Lower lobe of right lung (tissue), 2 donors: ENCODE measurements around the gene PCSK6. TPM values are rescaled to one million over a fixed set of nuclear protein-coding genes. Genes with fewer than 3 reads are reported as not detected.

Experiments
- ATAC-seq, 2 donors: fragments of 200-7000 bp; cut with Tn5 transposase; one replicate each; pipeline ENCODE4 v1.9.1; 2020 to 2022; ENCODE audit warnings: mild to moderate bottlenecking in 2 of 2, moderate library complexity in 2 of 2
- DNase-seq: peaks from one replicate; pipeline ENCODE4 v3.0.0-alpha.2; 2020
- H3K27ac ChIP-seq: fragments of 200-600 bp; one replicate; pipeline ENCODE4 v1.8.0; 2022
- H3K27me3 ChIP-seq: fragments of 200-600 bp; one replicate; pipeline ENCODE4 v1.8.0; 2022; ENCODE audit warnings: low read depth
- H3K36me3 ChIP-seq: fragments of 200-600 bp; one replicate; pipeline ENCODE4 v1.8.0; 2022; ENCODE audit warnings: mild to moderate bottlenecking
- H3K4me1 ChIP-seq: fragments of 200-600 bp; one replicate; pipeline ENCODE4 v1.8.0; 2022
- H3K4me3 ChIP-seq: fragments of 200-600 bp; one replicate; pipeline ENCODE4 v1.8.0; 2022; ENCODE audit warnings: mild to moderate bottlenecking
- H3K9me3 ChIP-seq: fragments of 200-600 bp; one replicate; pipeline ENCODE4 v1.8.0; 2022
- intact Hi-C: fragments of 100-400 bp; cut with DNase I; formaldehyde crosslinking; loops from one replicate; pipeline ENCODE4 v1.11.0; 2022
- total RNA-seq: library from RNA; stranded (reverse); fragmentation: NEBNext Ultra II Directional; extraction: Animal tissue kit (Norgen Biotek cat#: 25700); gene quantifications from one replicate; pipeline ENCODE4 v1.2.1, GENCODE V29; 2021
- TF ChIP-seq, protein P1 (sequence below): fragments of 200-600 bp; IDR thresholded peaks from one replicate; pipeline ENCODE4 v1.8.0; 2022; ENCODE audit warnings: antibody characterized with exemption, mild to moderate bottlenecking
- donor health status: DM: no; HTN: yes; CAD: no; lungs with severe emphysema.

The PCSK6 gene
- total RNA-seq, 1 donor from 2014 or later: 12.3 TPM

DNA sequence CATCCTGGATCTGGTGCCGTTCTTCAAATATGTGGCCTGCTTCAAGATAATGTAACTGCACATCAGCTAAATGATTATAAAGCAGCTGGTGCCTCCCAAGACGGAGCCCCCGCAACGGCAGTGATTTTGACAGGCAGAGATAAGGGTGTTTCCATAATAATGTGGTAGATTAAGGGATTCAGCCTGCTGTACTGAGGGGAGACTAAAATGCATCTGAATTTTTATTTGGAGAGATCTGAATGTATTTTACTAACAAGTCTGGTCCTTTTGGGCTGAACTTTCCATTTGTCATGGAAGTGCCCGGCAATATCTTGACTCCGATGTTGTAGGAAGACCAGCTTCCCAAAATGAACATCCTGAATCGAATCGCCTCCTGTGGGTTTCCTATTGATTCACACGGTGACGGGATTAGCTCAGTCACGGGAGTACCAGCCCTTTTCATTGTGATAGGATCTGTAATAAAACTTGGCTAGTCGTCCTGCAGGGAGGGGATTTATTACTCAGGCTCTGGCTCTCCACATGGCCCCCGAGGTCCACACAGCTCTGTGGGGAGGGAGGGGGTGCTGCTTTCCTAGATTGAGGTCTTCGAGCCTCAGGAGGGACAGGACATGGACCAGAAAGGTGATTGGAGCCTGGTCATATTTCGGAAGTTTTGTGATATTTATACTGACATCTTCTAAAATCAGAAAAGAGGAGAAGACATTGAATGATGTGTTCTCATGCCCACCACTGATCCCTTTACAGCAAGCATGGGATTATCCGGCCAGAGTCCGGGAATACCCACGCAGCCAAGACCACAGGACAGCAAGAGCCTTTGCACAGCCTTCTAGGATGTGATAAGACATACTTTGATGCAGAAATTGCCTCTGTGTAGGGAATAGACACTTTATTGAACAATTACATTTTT is 2.5 kb upstream of the PCSK6 start:
- H3K4me1 ChIP-seq: peaks cover 3% of the 10 kb centered on the region
- ATAC-seq (no peak), DNase-seq (no peak)
- no peaks in the 10 kb centered on the region for H3K36me3 ChIP-seq
- H3K9me3 ChIP-seq: no peaks in the 10 kb centered on the region
- intact Hi-C loops: no loop called here
- no peak overlapping the region for H3K27ac ChIP-seq
- peaks cover 29% of the 10 kb centered on the region for H3K27me3 ChIP-seq
- no peak overlapping the region for H3K4me3 ChIP-seq
- TF ChIP-seq, protein P1, sequence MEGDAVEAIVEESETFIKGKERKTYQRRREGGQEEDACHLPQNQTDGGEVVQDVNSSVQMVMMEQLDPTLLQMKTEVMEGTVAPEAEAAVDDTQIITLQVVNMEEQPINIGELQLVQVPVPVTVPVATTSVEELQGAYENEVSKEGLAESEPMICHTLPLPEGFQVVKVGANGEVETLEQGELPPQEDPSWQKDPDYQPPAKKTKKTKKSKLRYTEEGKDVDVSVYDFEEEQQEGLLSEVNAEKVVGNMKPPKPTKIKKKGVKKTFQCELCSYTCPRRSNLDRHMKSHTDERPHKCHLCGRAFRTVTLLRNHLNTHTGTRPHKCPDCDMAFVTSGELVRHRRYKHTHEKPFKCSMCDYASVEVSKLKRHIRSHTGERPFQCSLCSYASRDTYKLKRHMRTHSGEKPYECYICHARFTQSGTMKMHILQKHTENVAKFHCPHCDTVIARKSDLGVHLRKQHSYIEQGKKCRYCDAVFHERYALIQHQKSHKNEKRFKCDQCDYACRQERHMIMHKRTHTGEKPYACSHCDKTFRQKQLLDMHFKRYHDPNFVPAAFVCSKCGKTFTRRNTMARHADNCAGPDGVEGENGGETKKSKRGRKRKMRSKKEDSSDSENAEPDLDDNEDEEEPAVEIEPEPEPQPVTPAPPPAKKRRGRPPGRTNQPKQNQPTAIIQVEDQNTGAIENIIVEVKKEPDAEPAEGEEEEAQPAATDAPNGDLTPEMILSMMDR: no peak

GRCh38 chr15:101490922-101491733 is 1.6 kb upstream of the PCSK6 start:
- Histone ChIP-seq H3K4me3 (no peak overlapping the region), H3K27me3 (peaks cover 27% of the 10 kb centered on the region), H3K27ac (no peak overlapping the region), H3K9me3 (no peaks in the 10 kb centered on the region), H3K4me1 (peaks cover 1% of the 10 kb centered on the region), H3K36me3 (no peaks in the 10 kb centered on the region)
- DNase-seq (no peak), ATAC-seq (no peak)
- intact Hi-C loops: no loop called here
- TF ChIP-seq, protein P1: no peak

- DNase-seq: no peak
- peaks cover 23% of the 10 kb centered on the region for H3K27me3 ChIP-seq
These were observed 943 bp upstream of the PCSK6 start for GRCh38 chr15:101490408-101490891.

DNA sequence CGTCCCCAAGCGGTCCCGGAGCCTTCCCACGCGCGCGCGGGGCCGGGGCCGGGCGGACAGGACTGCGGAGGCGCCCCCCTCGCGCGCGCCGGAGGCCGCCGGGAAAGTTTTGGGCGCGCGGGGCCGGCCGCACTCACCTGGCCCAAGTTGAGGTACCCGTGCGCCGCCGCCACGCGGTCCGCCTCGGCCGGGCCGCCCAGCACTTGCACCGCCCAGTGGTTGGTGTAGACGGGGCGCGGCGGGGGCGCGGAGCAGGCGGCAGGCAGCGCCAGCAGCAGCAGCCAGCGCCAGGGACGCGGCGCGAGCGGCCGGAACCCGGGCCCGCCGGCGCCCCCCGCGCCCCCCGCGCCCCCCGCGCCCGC is 289 bp downstream of the PCSK6 start:
- Histone ChIP-seq H3K4me1 (no peaks in the 10 kb centered on the region), H3K4me3 (peak overlapping the region; percentile 19), H3K27me3 (peaks cover 23% of the 10 kb centered on the region), H3K36me3 (no peaks in the 10 kb centered on the region), H3K27ac (no peak overlapping the region), H3K9me3 (no peaks in the 10 kb centered on the region)
- TF ChIP-seq, protein P1: no peak
- intact Hi-C loops: no loop called here
- peak; percentile 56 to 67 for ATAC-seq
- DNase-seq: peak; percentile 62

More at GRCh38 chr15:101490408-101490891, 943 bp upstream of the PCSK6 start:
- Histone ChIP-seq H3K9me3 (no peaks in the 10 kb centered on the region), H3K4me3 (no peak overlapping the region), H3K27ac (no peak overlapping the region), H3K4me1 (no peaks in the 10 kb centered on the region), H3K36me3 (no peaks in the 10 kb centered on the region)
- TF ChIP-seq, protein P1: no peak
- no peak for ATAC-seq
- intact Hi-C loops: no loop called here

DNA sequence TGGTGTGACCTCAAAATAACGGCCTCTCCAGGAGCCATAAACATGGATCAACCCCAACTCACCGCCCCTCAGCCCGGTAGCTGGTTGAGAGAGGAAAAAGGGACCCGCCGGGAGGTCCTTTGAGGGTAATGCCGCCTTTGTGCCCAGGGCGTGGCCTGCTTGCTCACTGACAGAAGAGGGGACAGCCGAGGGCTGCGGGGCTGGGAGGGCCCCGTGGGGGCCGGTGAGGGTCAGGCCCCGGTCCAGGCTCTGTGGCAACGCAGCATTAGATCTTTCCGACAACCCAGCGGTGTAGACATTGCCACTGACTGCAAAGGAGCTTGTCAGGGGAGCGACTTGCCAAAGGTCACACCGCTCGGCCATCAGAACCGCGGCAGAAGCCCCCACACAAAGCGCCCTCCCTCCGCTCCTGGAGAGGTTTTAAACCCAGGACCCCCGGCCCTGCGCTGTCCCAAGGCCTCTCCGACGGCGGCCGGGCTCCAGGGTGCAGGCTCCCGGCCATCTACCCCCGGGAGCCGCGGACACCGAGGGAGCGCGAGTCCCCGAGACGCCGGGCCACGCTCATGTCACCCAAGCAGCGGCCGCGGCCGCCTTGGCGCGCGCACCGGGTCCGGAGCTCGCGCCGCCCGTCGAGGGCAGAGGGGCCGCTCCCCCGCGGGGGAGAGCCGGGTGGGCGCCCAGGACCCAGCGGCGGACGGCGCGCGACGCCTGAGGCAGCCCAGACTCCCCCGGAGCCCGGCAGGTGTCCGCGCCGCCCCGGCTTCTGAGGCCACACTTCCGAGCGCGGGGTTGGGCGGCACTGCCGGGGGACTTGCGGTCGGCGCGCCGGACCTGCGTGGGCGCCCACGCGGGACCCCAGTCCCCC is 975 bp downstream of the PCSK6 start:
- intact Hi-C loops: no loop called here
- H3K4me1 ChIP-seq: no peaks in the 10 kb centered on the region
- H3K36me3 ChIP-seq: no peaks in the 10 kb centered on the region
- TF ChIP-seq, protein P1: no peak
- H3K27ac ChIP-seq: no peak overlapping the region
- DNase-seq (no peak), ATAC-seq (peak in 1 of 2 donors; percentile 5)
- H3K4me3 ChIP-seq: peak overlapping the region; percentile 38
- H3K27me3 ChIP-seq: peaks cover 23% of the 10 kb centered on the region
- no peaks in the 10 kb centered on the region for H3K9me3 ChIP-seq
